HG02970 (cell line): Measurements from ENCODE around the gene BAZ2B.

ENCODE experiments used
- ATAC-seq: cut with Tn5 transposase; IDR thresholded peaks from one replicate; pipeline ENCODE4 v1.9.1; 2021; ENCODE audit warnings: mild to moderate bottlenecking, moderate library complexity, moderate number of reproducible peaks; ENCODE audit not compliant: unreplicated experiment, low FRiP score

Gene BAZ2B

GRCh38 chr2:159484532-159484931 is 131.8 kb downstream of the BAZ2B start:
- ATAC-seq: no peak

- no peak for ATAC-seq
These were observed 140.0 kb downstream of the BAZ2B start for GRCh38 chr2:159476329-159476728.

- no peak for ATAC-seq
These were observed 140.6 kb downstream of the BAZ2B start for GRCh38 chr2:159475793-159476192.

DNA sequence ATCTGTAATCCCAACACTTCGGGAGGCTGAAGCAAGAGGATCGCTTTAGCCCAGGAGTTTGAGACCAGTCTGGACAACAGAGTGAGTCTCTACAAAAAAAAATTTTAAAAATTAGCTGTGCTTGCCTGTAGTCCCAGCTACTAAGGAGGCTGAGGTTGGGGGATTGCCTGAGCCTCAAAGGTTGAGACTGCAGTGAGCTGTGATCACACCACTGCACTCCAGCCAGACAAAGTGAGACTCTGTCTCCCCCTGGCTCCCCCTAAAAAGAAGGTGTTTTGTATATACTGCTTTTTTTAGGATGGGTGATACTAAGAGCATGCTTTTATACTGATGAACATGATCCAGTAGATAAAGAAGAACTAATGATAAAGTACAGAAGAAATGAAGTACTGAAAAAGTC is 145.0 kb downstream of the BAZ2B start:
- ATAC-seq: no peak

DNA sequence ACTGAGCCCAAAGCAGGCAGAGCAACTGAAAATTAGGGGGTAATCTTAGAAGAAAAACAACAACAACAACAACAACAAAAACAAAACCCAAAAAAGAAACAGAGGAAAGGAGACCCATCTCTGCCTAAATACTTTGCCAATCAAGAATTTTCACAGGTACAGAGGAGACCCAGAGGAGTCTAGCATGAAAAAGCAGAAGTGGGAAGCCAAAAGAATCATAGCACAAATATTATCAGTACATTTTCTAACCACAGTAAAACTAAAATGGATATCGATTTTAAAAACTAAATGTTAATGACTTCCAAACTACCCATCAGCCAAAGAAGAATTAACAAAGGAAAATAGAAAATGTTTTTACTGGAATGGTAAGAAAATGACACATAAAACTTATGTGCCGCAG is 148.1 kb downstream of the BAZ2B start:
- no peak for ATAC-seq

DNA sequence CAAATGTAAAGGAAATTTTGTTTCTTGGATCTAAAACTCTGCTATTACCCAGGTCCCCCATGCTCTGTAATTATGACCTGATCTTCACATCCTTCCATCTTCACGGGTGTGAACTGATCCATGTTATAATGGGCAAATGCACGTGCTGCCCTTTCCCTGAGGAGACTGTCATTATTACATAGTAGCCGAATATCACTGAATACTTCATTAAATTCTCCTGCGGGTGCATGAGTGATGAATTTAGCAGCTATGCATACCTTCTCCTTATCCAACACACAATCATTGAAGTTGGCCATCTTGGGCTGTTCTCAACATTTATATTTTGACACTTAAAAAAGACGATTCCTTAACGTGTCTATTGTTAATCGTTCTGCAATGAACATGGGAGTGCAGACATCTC is 153.4 kb downstream of the BAZ2B start:
- no peak for ATAC-seq

- no peak for ATAC-seq
These were observed 154.1 kb downstream of the BAZ2B start for GRCh38 chr2:159462201-159462785.

GRCh38 chr2:159461076-159461475 is 155.3 kb downstream of the BAZ2B start:
- ATAC-seq: no peak

- no peak for ATAC-seq
These were observed 156.1 kb downstream of the BAZ2B start for GRCh38 chr2:159460227-159460626.

GRCh38 chr2:159459279-159459678 is 157.1 kb downstream of the BAZ2B start:
- ATAC-seq: no peak

GRCh38 chr2:159457589-159457988 is 158.8 kb downstream of the BAZ2B start:
- no peak for ATAC-seq

DNA sequence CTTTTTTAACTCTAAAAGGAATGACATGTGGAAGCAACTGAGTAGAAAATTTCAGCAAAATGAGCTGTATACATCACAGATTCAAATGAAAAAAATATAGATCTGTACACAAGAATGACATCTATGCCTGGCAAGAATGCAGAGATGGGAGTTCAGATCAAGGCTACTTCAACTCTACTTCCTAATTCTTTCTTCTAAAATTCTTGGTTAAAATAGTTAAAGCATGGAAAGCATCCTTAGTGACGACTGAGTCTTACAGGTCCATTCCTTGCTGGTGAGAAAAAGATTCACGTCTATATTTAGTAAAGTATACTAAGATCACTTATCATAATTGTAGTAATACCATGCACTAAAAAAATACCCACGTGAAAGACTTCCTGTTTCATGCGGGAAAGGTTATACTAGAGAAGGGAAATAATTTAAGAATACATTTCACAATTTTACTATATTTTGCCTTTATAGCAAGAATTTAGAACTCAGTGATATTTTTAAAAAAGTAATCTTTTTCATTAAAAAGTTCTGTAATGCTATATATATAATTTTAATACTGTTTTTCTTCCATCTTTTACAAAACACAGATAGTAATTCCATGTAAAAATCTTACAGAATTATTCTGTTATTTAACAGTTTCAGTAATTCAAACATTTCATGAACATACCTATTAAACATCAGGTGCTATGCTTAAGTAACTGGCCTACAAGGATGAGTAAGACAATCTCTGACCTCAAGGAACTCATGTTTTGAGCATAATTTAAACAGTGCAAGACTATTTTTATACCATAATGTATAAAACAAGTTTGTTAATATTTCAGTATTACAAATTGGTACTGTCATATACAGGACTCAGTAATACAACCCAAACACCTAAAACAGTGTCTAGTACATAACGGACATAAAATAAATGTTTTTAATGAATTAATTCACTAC is 159.6 kb downstream of the BAZ2B start:
- ATAC-seq: no peak

DNA sequence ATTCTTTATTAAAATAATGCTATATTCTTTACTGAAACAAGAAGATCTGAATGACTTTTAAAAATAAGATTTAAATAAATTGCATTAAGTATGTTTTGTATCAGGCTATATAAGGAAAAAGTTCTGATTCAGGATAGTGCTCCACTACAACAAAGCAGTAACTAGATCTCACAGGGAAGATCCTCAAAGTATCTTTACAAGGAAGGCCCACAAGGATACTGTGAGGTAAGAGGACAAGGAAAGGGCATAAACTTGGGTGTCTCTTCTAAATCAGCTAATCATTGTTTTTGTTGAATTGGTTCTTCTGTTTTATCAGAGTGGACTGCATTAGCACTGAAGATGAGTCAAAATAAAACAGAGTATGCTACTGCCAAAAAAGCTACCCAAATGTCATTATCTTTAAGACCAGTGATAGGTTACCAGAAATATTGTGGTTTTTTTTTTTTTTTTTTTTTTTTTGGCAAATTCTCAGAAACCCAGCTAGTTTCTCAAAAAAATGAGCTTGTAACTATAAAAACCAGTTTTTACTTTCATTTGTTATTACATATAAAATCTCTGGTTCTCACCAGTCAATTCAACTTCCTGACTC is 160.9 kb downstream of the BAZ2B start:
- no peak for ATAC-seq

- ATAC-seq: no peak
These were observed 162.2 kb downstream of the BAZ2B start for GRCh38 chr2:159454185-159454584.

DNA sequence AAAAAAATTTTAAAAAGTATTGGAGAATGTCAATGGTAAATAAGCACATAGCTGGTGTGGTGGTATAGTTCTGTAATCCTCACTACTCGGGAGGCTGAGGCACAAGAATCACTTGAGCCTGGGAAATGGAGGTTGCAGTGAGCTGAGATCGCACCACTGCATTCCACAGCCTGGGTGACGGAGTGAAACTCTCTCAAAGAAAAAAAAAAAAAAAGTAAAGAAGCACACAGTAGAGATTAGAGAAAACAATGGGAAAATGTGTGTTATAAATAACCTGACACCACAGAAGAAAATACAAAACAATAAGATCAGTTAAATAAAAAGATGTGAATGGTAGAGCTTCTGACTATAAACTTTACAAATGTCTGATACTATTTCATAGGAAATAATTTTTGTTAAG is 166.2 kb downstream of the BAZ2B start:
- ATAC-seq: no peak

DNA sequence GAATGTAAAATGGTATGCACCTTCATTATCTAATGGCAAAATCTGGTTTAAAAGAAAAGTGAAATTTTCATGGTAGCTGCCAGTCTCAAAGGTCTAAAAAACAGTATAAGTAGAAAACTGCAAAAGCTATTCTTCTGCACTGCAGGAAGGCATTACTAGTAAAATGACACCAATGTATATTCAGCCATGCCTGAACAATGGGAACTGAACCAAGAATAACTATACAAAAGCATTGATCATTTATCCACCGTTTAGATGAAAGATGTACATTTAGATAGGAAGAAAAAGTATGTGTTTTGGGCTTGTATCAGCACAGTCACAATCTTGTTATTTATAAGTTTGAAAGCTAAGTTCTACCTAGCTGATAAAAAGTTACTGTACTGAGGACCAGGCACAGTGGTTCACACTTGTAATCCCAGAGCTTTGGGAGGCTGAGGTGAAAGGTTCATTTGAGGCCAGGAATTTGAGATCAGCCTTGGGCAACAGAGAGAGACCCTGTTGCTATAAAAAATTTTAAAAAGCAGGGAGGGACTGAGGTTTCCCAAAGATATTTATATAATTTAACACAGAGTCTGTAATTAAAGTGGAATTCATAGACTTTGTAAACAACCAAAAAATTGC is 166.7 kb downstream of the BAZ2B start:
- no peak for ATAC-seq

- ATAC-seq: no peak
These were observed 169.5 kb downstream of the BAZ2B start for GRCh38 chr2:159446817-159447216.

DNA sequence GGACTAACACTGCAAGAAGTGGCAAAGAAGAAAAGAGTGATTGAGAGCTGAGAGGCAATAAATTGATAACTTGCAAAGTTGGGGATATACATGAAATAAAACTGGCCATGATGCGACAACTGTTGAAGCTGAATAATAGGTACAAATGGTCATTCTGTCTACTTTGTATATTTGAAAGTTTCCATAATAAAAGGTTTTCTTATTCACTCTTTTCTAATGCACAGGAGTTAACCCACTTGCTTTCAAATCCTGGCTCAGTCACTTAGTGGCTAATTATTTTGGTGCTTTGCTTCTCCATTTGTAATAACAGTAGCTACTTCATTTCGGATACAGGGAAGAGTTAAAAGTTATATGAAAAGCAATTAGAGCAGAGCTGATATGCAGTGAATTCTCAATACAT is 170.1 kb downstream of the BAZ2B start:
- no peak for ATAC-seq

DNA sequence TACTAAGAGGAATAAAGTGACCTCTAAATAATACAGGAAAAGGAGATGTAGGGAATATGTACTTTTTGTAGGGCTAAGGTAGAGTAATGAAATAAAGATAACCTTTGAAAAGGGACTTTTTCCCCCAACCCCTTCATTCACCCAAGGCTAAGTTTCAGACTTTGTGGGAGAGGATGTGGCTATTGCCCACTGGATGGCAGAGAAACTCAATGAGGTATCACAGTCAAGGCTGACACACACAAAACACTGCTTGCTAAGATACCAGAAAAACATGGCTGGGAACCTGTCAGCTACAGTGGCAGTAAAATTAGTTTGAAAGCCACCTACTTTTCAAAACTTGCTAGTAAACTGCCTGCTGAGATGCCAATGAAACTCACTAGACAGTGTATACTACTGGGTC is 171.0 kb downstream of the BAZ2B start:
- ATAC-seq: no peak

- no peak for ATAC-seq
These were observed 171.6 kb downstream of the BAZ2B start for GRCh38 chr2:159444754-159445153.

DNA sequence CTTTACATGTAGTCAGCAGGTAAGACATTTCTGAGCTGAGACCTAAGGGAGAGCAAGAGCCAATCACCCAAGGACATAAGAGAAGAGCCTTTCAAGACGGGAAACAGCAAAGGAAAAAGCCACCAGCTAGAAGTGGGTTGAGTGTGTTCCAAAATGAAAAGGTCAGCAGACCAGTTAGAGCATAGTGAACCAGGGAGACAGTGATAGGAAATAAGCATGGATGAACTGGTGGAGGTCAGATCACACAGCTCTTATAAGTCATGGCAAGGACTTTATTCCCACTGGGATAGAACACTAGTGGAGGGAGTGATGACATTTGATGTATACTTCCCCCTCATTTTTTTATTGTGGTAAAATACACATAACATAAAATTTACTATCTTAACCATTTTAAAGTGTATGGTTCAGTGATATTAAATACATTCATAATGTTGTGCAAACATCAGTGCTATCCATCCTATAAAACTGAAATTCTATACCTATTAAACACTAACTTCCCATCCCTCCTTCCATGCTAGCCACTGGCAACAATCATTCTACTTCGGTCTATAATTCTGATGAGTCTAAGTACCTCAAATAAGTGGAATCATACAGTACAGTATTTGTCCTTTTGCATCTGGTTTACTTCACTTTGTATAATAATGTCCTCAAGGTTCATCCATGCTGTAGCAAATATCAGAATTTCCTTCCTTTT is 174.0 kb downstream of the BAZ2B start:
- no peak for ATAC-seq
